ENCODE measurements around the gene MAP1S. TPM values are rescaled to one million over a fixed set of nuclear protein-coding genes. Genes with fewer than 3 reads are reported as not detected.

The MAP1S gene
- total and polyA plus RNA-seq, 2 donors (not counting 1 experiment from before 2014, with no cell fraction given): 10.5 to 18.3 TPM

DNA sequence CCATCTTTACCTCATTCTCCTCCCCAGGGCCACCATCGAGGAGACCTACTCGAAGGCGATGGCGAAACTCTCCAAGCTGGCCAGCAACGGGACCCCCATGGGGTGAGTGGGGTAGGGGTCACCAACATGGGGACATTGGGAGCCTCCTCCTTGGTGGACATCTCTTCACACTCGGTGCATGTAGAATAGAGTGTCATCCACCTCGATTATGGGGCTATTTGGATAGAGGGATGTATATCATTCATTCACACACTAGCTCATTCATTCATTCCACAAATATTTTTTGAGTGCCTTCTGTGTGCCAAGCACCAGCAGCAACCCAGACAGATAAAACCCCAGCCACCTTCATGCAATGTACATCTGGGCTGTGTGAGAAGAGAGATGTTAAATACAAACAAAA, 45.1 kb downstream of the MAP1S start:
- TF ChIP-seq EZH2 (IDR thresholded peaks at IDR 0.05; ENCODE audit: low read length, missing control alignments): no peak
- TF ChIP-seq, protein P1, sequence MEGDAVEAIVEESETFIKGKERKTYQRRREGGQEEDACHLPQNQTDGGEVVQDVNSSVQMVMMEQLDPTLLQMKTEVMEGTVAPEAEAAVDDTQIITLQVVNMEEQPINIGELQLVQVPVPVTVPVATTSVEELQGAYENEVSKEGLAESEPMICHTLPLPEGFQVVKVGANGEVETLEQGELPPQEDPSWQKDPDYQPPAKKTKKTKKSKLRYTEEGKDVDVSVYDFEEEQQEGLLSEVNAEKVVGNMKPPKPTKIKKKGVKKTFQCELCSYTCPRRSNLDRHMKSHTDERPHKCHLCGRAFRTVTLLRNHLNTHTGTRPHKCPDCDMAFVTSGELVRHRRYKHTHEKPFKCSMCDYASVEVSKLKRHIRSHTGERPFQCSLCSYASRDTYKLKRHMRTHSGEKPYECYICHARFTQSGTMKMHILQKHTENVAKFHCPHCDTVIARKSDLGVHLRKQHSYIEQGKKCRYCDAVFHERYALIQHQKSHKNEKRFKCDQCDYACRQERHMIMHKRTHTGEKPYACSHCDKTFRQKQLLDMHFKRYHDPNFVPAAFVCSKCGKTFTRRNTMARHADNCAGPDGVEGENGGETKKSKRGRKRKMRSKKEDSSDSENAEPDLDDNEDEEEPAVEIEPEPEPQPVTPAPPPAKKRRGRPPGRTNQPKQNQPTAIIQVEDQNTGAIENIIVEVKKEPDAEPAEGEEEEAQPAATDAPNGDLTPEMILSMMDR (conservative IDR thresholded peaks at IDR 0.05 in 1 of 2, IDR thresholded peaks at IDR 0.05 in 1 of 2; ENCODE audit: low read depth in 1 of 2, low read length in 2 of 2): no peak
- no peaks in the 10 kb centered on the region for H3K36me3 ChIP-seq (ENCODE audit: control insufficient read depth, insufficient read depth, low read length)

DNA sequence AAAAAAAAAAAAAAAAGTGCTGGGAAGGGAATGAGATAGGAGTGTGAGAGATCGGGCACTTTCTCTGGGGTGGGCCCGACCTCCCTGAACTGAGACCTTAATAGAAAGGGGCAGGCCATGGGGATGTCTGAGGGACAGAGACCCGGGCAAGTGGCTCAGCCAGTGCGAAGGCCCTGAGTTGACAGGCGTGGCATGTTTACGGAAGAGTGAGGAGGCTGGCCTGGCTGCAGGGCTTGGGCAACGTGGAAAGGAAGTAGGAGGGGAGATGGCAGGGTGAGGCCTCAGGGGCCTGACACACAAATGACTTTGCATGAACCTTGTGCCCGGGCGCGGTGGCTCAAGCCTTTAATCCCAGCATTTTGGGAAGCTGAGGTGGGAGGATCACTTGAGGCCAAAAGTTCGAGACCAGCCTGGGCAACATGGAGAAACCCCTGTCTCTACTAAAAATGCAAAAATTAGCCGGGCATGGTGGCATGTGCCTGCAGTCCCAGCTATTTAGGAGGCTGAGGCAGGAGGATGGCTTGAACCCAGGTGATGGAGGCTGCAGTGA, 45.9 kb downstream of the MAP1S start:
- H3K36me3 ChIP-seq (ENCODE audit: control insufficient read depth, insufficient read depth, low read length): no peaks in the 10 kb centered on the region
- H3K79me2 ChIP-seq (ENCODE audit: control insufficient read depth, insufficient read depth, low read length): no peaks in the 10 kb centered on the region
- no peaks in the 10 kb centered on the region for H4K20me1 ChIP-seq (ENCODE audit: control insufficient read depth, extremely low read depth, insufficient read depth, low read length)
- DNase-seq (ENCODE audit: low read depth in 2 of 2): no peak
- no peak overlapping the region for H3K9ac ChIP-seq (ENCODE audit: insufficient read depth, low read length)
- no peak overlapping the region for H3K4me2 ChIP-seq (ENCODE audit: extremely low read depth, insufficient read depth, low read length)
- no peaks in the 10 kb centered on the region for H3K27me3 ChIP-seq (ENCODE audit: control insufficient read depth, insufficient read depth, low read length)
- H3K9me3 ChIP-seq (ENCODE audit: control insufficient read depth, insufficient read depth, low read depth, low read length): no peaks in the 10 kb centered on the region
- H3K27ac ChIP-seq (ENCODE audit: insufficient read depth, low read length): no peak overlapping the region
- H3K4me1 ChIP-seq (ENCODE audit: control insufficient read depth, extremely low read depth, insufficient read depth, low read length): no peaks in the 10 kb centered on the region
- H2AFZ ChIP-seq (ENCODE audit: low read length): no peak overlapping the region
- no peak overlapping the region for H3K4me3 ChIP-seq (replicated peaks in 1 of 4; ENCODE audit: control extremely low read depth in 1 of 4, insufficient read depth in 1 of 4, low read depth in 3 of 4, low read length in 4 of 4)
- no peak for TF ChIP-seq EZH2 (IDR thresholded peaks at IDR 0.05; ENCODE audit: low read length, missing control alignments)
- TF ChIP-seq, protein P1 (conservative IDR thresholded peaks at IDR 0.05 in 1 of 2, IDR thresholded peaks at IDR 0.05 in 1 of 2; ENCODE audit: low read depth in 1 of 2, low read length in 2 of 2): no peak

More for the DNA sequence above, 45.1 kb downstream of the MAP1S start:
- Histone ChIP-seq H3K27me3 (ENCODE audit: control insufficient read depth, insufficient read depth, low read length) (no peaks in the 10 kb centered on the region), H3K79me2 (ENCODE audit: control insufficient read depth, insufficient read depth, low read length) (no peaks in the 10 kb centered on the region), H3K4me3 (replicated peaks in 1 of 4; ENCODE audit: control extremely low read depth in 1 of 4, insufficient read depth in 1 of 4, low read depth in 3 of 4, low read length in 4 of 4) (no peak overlapping the region), H3K9me3 (ENCODE audit: control insufficient read depth, insufficient read depth, low read depth, low read length) (no peaks in the 10 kb centered on the region), H2AFZ (ENCODE audit: low read length) (no peak overlapping the region), H4K20me1 (ENCODE audit: control insufficient read depth, extremely low read depth, insufficient read depth, low read length) (no peaks in the 10 kb centered on the region), H3K27ac (ENCODE audit: insufficient read depth, low read length) (no peak overlapping the region), H3K4me2 (ENCODE audit: extremely low read depth, insufficient read depth, low read length) (no peak overlapping the region), H3K4me1 (ENCODE audit: control insufficient read depth, extremely low read depth, insufficient read depth, low read length) (no peaks in the 10 kb centered on the region), H3K9ac (ENCODE audit: insufficient read depth, low read length) (no peak overlapping the region)
- no peak for DNase-seq (ENCODE audit: low read depth in 2 of 2)

DNA sequence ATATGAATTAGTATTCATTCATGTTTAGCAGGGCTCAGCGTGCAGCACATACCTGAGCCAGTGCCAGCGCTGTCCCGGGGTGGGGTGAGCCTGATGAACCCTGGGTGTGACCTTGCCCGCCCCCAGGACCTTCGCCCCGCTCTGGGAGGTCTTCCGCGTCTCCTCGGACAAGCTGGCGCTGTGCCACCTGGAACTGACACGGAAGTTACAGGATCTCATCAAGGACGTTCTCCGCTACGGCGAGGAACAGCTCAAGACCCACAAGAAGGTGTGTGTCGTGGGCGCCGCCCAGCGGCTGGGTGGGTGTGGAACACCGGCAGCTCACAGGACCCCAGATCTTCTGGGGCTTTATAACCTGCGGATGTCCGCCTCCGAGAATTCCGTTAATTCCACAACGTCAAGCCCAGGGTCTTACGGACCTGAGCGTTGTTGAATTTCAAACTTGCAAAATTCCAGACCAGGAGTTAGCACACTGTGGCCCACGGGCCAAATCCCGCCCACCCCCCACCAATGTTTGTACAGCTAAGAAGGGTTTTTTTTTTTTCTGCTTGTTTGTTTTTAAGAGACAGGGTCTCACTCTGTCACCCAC, 47.4 kb downstream of the MAP1S start:
- no peaks in the 10 kb centered on the region for H3K79me2 ChIP-seq (ENCODE audit: control insufficient read depth, insufficient read depth, low read length)
- H3K27ac ChIP-seq (ENCODE audit: insufficient read depth, low read length): no peak overlapping the region
- H4K20me1 ChIP-seq (ENCODE audit: control insufficient read depth, extremely low read depth, insufficient read depth, low read length): no peaks in the 10 kb centered on the region
- H2AFZ ChIP-seq (ENCODE audit: low read length): no peak overlapping the region
- H3K27me3 ChIP-seq (ENCODE audit: control insufficient read depth, insufficient read depth, low read length): no peaks in the 10 kb centered on the region
- no peaks in the 10 kb centered on the region for H3K36me3 ChIP-seq (ENCODE audit: control insufficient read depth, insufficient read depth, low read length)
- no peaks in the 10 kb centered on the region for H3K9me3 ChIP-seq (ENCODE audit: control insufficient read depth, insufficient read depth, low read depth, low read length)
- H3K4me2 ChIP-seq (ENCODE audit: extremely low read depth, insufficient read depth, low read length): peak overlapping the region; percentile 70
- H3K9ac ChIP-seq (ENCODE audit: insufficient read depth, low read length): no peak overlapping the region
- H3K4me1 ChIP-seq (ENCODE audit: control insufficient read depth, extremely low read depth, insufficient read depth, low read length): no peaks in the 10 kb centered on the region
- peak overlapping the region in 1 of 4 experiments; percentile 27 for H3K4me3 ChIP-seq (replicated peaks in 1 of 4; ENCODE audit: control extremely low read depth in 1 of 4, insufficient read depth in 1 of 4, low read depth in 3 of 4, low read length in 4 of 4)
- peak; percentile 65 to 79 for DNase-seq (ENCODE audit: low read depth in 2 of 2)
- no peak for TF ChIP-seq EZH2 (IDR thresholded peaks at IDR 0.05; ENCODE audit: low read length, missing control alignments)
- TF ChIP-seq, protein P1 (conservative IDR thresholded peaks at IDR 0.05 in 1 of 2, IDR thresholded peaks at IDR 0.05 in 1 of 2; ENCODE audit: low read depth in 1 of 2, low read length in 2 of 2): peak; percentile 89 to 96

Data from fibroblast of lung (primary cell).